A204.1 (cell line): ENCODE data around the gene CFB.
"Not testable (repeated sequence)": the region's sequence is repeated elsewhere in the genome, so short reads cannot be mapped to it uniquely, and the experiment has no call there.

Source experiments
- FAIRE-seq: peaks from 2 replicates; lab custom pipeline; 2012; peaks lifted over from hg19 to GRCh38; lab: Jason Lieb, UNC

Gene CFB

GRCh38 chr6:31915351-31915750 lies 30.5 kb upstream of the CFB start:
- FAIRE-seq: no peak

- FAIRE-seq: no peak
Observed at GRCh38 chr6:31915756-31916155, 30.1 kb upstream of the CFB start.

- no peak for FAIRE-seq
Observed at GRCh38 chr6:31918069-31918720, 27.7 kb upstream of the CFB start.

- no peak for FAIRE-seq
Observed at GRCh38 chr6:31919624-31920303, 26.1 kb upstream of the CFB start.

GRCh38 chr6:31920811-31921210 lies 25.1 kb upstream of the CFB start:
- no peak for FAIRE-seq

GRCh38 chr6:31922942-31923341 lies 23.0 kb upstream of the CFB start:
- no peak for FAIRE-seq

GRCh38 chr6:31927242-31927862 lies 18.5 kb upstream of the CFB start, which contains the start of gene C2:
Gene C2 (plus strand): TSS chr6:31927717. CDS start chr6:31927753, 36 bp downstream.
- no peak for FAIRE-seq

GRCh38 chr6:31927863-31928671 lies 17.8 kb upstream of the CFB start:
- no peak for FAIRE-seq

- FAIRE-seq: no peak
Observed at GRCh38 chr6:31928672-31928939, 17.3 kb upstream of the CFB start.

GRCh38 chr6:31930962-31931361 lies 14.9 kb upstream of the CFB start:
- FAIRE-seq: no peak

GRCh38 chr6:31932137-31932536 lies 13.8 kb upstream of the CFB start:
- not testable (repeated sequence) for FAIRE-seq

GRCh38 chr6:31933537-31933936 lies 12.4 kb upstream of the CFB start:
- no peak for FAIRE-seq

- no peak for FAIRE-seq
Observed at GRCh38 chr6:31935021-31935420, 10.9 kb upstream of the CFB start.

GRCh38 chr6:31935823-31936222 lies 10.1 kb upstream of the CFB start:
- no peak for FAIRE-seq

- FAIRE-seq: no peak
Observed at GRCh38 chr6:31940256-31940664, 5.6 kb upstream of the CFB start.

GRCh38 chr6:31943742-31944141 lies 2.2 kb upstream of the CFB start:
- no peak for FAIRE-seq

- no peak for FAIRE-seq
Observed at GRCh38 chr6:31945154-31945506, 765 bp upstream of the CFB start.

GRCh38 chr6:31946370-31946885 lies 533 bp downstream of the CFB start:
- no peak for FAIRE-seq

- FAIRE-seq: no peak
Observed at GRCh38 chr6:31947070-31947675, 1.3 kb downstream of the CFB start.

- FAIRE-seq: no peak
Observed at GRCh38 chr6:31947864-31948263, 2.0 kb downstream of the CFB start.

- no peak for FAIRE-seq
Observed at GRCh38 chr6:31948306-31948705, 2.4 kb downstream of the CFB start.

GRCh38 chr6:31948753-31949413 lies 3.0 kb downstream of the CFB start:
- FAIRE-seq: no peak
